IPS DF 19.7 (cell line): ENCODE measurements around the gene TLCD3A.
"Not testable (repeated sequence)": the region's sequence is repeated elsewhere in the genome, so short reads cannot be mapped to it uniquely, and the experiment has no call there.

Source experiments
- DNase-seq: peaks from one replicate; pipeline ENCODE4 v3.0.0-alpha.2; 2013; ENCODE audit warnings: low read depth, low spot score

The TLCD3A gene

DNA sequence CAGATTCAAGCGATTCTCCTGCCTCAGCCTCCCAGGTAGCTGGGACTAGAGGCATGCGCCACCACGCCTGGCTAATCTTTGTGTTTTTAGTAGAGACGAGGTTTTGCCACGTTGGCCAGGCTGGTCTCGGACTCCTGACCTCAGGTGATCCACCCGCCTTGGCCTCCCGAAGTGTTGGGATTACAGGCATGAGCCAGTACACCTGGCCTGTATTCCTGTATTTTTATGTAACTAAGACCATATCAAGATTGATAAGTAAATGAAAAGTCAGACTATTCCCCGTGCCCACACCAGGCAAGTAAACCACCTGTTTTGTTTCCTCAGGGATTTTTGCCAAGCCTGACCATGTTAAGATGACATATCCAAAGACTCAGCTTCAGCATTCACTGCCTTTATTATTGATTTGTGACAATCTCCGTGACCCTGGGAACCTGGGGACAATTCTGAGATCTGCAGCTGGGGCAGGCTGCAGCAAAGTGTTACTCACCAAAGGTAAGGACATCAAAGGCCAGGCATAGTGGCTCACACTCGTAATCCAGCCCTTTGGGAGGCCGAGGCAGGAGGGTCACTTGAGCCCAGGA lies 55.3 kb downstream of the TLCD3A start:
- no peak for DNase-seq

DNA sequence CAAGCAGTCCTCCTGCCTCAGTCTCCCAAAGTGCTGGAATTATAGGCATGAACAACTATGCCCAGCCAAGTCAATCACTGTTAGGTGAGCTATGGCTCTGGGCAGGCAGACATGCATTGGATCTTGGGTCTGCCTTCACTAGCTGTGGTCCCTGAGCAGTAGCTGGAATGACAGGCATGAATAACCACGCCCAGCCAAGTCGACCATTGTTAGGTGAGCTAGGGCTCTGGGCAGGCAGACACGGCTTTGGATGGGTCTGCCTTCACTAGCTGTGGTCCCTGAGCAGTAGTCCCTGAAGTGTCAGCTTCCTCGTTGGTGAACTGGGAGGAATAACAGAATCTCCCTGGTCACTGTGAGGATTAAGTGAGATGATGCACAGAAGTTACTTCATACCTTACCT lies 56.2 kb downstream of the TLCD3A start:
- no peak for DNase-seq

DNA sequence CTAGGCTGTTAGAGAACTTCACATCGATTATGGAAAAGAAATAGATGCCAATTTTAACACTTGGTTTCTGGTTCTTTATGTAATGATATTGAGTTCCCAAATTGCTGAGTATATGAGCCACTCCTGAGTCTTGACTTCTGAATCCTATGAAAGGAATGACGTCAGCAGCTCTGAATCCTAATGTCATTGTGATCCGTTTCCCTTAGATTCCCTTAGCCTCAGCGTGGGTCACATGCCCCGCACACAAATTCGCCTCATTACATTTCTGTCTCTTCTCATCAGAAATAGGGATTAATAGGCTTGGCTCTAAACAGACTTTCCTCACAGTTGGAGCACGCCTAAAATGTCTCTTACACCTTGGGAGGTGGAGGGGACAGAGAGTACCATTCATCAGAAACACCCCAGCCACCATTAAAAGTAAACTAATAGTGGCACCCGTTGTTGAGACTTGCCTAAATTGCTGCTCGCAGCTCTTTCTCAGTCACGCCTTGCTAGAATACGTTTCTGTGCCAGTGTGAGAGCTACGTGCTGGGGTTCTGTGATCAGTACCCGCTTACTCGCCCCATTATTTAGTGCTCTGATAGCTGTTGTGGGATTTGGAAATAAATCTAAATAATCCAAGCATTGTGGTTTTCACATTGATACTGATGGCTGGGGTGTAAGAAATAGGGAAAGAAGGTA lies 56.9 kb downstream of the TLCD3A start:
- no peak for DNase-seq

DNA sequence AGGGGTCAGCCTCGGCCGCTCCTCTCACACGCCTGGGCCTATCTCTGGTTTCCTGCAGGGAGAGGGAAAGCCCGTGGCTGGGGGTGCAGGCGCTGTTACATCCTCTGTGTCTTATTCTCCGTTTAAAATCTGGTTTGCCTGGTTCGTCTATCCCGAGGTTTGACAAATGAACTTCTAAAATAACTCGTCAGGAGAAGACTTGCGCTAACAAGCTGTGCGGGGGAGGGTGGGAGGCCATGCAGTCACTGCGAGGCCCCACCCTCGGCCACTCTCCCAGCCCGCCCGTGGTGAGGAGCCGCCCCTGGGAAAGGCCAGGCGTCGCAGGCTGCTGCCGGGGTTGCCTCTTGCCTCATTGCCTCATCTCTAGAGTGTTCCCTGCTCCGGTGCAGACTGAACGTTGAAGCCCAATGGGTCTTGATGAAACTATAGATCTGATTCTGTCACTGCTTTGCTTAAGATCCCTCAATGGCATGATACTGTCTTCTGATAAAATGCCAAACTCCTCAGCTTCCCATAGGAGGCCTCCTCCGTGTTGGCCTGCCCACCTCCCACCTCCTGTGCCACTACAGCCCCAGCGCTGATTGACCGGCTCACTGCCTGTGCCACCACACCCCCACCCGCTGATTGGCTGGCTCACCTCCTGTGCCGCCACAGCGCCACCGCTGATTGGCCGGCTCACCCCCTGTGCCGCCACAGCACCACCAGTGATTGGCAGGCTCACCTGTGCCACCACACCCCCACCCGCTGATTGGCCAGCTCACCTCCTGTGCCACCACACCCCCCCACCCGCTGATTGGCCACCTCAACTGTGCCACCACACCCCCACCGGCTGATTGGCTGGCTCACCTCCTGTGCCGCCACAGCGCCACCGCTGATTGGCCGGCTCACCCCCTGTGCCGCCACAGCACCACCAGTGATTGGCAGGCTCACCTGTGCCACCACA lies 57.8 kb downstream of the TLCD3A start:
- DNase-seq = not testable (repeated sequence)

DNA sequence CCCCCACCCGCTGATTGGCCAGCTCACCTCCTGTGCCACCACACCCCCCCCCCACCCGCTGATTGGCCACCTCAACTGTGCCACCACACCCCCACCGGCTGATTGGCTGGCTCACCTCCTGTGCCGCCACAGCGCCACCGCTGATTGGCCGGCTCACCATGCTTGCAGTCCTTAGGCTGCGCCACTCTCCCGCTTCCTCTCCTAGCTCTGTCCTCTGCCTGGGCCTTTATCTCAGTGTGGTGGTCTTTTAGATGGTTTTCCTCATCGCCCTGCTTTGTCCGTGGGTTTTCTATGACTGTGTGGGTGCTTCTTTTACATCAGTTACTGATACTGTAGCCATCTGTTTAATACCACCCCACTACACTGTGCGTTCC lies 58.5 kb downstream of the TLCD3A start:
- not testable (repeated sequence) for DNase-seq

DNA sequence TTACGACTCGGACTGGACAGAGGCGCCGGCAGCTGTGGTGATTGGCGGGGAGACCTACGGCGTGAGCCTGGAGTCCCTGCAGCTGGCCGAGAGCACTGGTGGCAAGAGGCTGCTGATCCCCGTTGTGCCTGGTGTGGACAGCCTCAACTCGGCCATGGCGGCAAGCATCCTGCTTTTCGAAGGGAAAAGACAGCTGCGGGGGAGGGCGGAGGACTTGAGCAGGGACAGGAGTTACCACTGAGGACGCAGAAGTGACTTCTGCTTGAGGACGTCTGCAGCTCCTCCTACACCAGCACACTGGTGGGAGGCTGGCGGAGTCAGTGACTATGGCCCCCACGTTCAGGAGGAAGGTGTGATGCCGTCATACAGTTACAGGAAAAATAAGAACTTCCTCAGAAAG lies 59.4 kb downstream of the TLCD3A start:
- DNase-seq = no peak

DNA sequence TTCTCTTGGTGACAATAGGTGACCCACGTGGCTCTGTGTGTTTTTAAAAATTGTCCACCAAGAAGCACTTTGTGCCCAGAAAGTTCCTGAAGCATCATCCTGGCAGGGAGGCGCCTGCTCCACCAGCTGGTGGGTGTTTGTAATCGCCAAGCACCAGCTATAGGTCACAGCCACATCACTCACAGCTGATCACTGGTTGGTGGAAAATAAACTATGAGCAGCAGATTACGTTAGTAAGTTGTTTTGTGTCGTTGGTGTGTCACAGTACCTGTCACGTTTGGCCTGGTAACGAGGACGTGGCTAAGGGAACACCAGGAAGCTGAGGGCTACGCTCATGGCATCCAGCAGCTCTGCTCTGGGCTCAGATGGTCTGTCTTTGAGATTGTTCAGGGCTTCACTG lies 59.9 kb downstream of the TLCD3A start:
- DNase-seq = no peak
